Measurements from ENCODE around the gene AMDHD1.

DNA sequence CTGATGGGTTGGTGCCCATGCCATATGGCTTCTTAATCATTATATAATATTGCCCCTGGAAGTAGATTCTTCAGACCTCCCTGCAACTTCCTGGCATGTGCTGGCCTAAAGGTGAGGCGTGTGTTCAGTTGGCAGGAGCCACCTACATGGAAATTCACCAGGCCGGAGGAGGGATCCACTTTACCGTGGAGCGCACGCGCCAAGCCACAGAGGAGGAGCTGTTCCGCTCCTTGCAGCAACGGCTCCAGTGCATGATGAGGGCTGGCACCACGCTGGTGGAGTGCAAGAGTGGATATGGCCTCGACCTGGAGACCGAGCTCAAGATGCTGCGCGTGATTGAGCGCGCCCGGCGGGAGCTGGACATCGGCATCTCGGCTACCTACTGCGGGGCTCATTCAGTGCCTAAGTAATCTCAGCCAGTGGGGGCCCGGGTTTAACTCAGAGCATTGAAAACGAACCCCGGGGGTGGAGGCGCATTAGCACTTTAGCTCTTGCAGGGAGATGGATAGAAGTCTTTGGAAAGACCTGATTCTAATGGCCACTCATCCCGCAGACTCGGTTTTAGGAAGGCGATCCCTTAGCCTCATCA is 13.5 kb downstream of the AMDHD1 start:
- TF ChIP-seq, protein P1, sequence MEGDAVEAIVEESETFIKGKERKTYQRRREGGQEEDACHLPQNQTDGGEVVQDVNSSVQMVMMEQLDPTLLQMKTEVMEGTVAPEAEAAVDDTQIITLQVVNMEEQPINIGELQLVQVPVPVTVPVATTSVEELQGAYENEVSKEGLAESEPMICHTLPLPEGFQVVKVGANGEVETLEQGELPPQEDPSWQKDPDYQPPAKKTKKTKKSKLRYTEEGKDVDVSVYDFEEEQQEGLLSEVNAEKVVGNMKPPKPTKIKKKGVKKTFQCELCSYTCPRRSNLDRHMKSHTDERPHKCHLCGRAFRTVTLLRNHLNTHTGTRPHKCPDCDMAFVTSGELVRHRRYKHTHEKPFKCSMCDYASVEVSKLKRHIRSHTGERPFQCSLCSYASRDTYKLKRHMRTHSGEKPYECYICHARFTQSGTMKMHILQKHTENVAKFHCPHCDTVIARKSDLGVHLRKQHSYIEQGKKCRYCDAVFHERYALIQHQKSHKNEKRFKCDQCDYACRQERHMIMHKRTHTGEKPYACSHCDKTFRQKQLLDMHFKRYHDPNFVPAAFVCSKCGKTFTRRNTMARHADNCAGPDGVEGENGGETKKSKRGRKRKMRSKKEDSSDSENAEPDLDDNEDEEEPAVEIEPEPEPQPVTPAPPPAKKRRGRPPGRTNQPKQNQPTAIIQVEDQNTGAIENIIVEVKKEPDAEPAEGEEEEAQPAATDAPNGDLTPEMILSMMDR (IDR thresholded peaks at IDR 0.05; ENCODE audit: poor library complexity, severe bottlenecking) = no peak
- TF ChIP-seq EP300 (conservative IDR thresholded peaks at IDR 0.05; ENCODE audit: poor library complexity, severe bottlenecking) = no peak
- no peak for TF ChIP-seq SMC3 (conservative IDR thresholded peaks at IDR 0.05; ENCODE audit: poor library complexity)
- no peak for TF ChIP-seq EZH2 (IDR thresholded peaks at IDR 0.05; ENCODE audit: borderline replicate concordance, insufficient read depth, low read length, poor library complexity, severe bottlenecking)
- TF ChIP-seq POLR2AphosphoS5 (IDR thresholded peaks at IDR 0.05) = no peak
- TF ChIP-seq TAF1 (IDR thresholded peaks at IDR 0.05; ENCODE audit: low read depth) = no peak
- no peak for TF ChIP-seq RAD21 (conservative IDR thresholded peaks at IDR 0.05)

All from neural cell (in vitro differentiated cells).